GM12872 (cell line): ENCODE results near the gene GPC6.

Experiments
- CTCF ChIP-seq: IDR thresholded peaks from 3 replicates; pipeline ENCODE4 v1.5.1; 2011; ENCODE audit warnings: low read depth, mild to moderate bottlenecking, low read length, moderate library complexity; ENCODE audit not compliant: insufficient read depth

The GPC6 gene

GRCh38 chr13:94050686-94051085, 824.1 kb downstream of the GPC6 start:
- TF ChIP-seq CTCF = no peak

- TF ChIP-seq CTCF = no peak
These were observed 827.5 kb downstream of the GPC6 start for GRCh38 chr13:94053986-94054593.

- no peak for TF ChIP-seq CTCF
These were observed 829.9 kb downstream of the GPC6 start for GRCh38 chr13:94056362-94056990.

GRCh38 chr13:94057618-94058186, 831.1 kb downstream of the GPC6 start:
- TF ChIP-seq CTCF = no peak

- TF ChIP-seq CTCF = no peak
These were observed 832.3 kb downstream of the GPC6 start for GRCh38 chr13:94058821-94059360.

GRCh38 chr13:94061301-94061700, 834.7 kb downstream of the GPC6 start:
- TF ChIP-seq CTCF = no peak

GRCh38 chr13:94063096-94063495, 836.5 kb downstream of the GPC6 start:
- TF ChIP-seq CTCF = no peak
